Measurements from ENCODE around the gene SULT4A1. TPM values are rescaled to one million over a fixed set of nuclear protein-coding genes. Genes with fewer than 3 reads are reported as not detected.

Gene SULT4A1
- total RNA-seq, 1 donor from 2014 or later: 5.9 TPM

GRCh38 chr22:43821606-43822425, 40.5 kb downstream of the SULT4A1 start:
- H3K4me3 ChIP-seq (ENCODE audit: insufficient read depth, low read depth, low read length): no peak overlapping the region
- no peak overlapping the region for H2AFZ ChIP-seq (ENCODE audit: low read depth, low read length)
- H3K27ac ChIP-seq (ENCODE audit: low read depth, low read length): no peak overlapping the region
- H3K9me3 Mint-ChIP-seq (ENCODE audit: unreplicated experiment): no peaks in the 10 kb centered on the region
- no peak overlapping the region for H3K4me3 Mint-ChIP-seq (ENCODE audit: unreplicated experiment)
- H3K9me3 ChIP-seq (ENCODE audit: insufficient read depth, low read depth, low read length): no peaks in the 10 kb centered on the region
- H3K27ac Mint-ChIP-seq (ENCODE audit: unreplicated experiment): no peak overlapping the region
- H4K20me1 ChIP-seq (ENCODE audit: insufficient read depth, low read length): no peaks in the 10 kb centered on the region
- H3K36me3 Mint-ChIP-seq (ENCODE audit: low read depth, unreplicated experiment): peaks cover 2% of the 10 kb centered on the region
- no peak for DNase-seq (ENCODE audit: low read depth)
- peaks cover 2% of the 10 kb centered on the region for H3K27me3 Mint-ChIP-seq (ENCODE audit: low read depth, unreplicated experiment)
- H3K36me3 ChIP-seq (ENCODE audit: insufficient read depth, low read length): no peaks in the 10 kb centered on the region
- no peaks in the 10 kb centered on the region for H3K27me3 ChIP-seq (ENCODE audit: insufficient read depth, low read length)
- peaks cover 20% of the 10 kb centered on the region for H3K4me1 Mint-ChIP-seq (ENCODE audit: low read depth, unreplicated experiment)
- no peak overlapping the region for H3K4me2 ChIP-seq (ENCODE audit: low read length)
- TF ChIP-seq EZH2 (IDR thresholded peaks at IDR 0.05; ENCODE audit: insufficient read depth, low read length): no peak
- no peak for TF ChIP-seq CTCF (IDR thresholded peaks at IDR 0.05; ENCODE audit: insufficient read depth, low read depth, low read length)
- no peak overlapping the region for H3K9ac ChIP-seq (ENCODE audit: low read length)
- no peaks in the 10 kb centered on the region for H3K79me2 ChIP-seq (ENCODE audit: insufficient read depth, low read length)
- H3K4me1 ChIP-seq (ENCODE audit: insufficient read depth, low read length): peaks cover 8% of the 10 kb centered on the region
- no peak for FAIRE-seq

- FAIRE-seq: no peak
- no peaks in the 10 kb centered on the region for H4K20me1 ChIP-seq (ENCODE audit: insufficient read depth, low read length)
- H3K4me1 Mint-ChIP-seq (ENCODE audit: low read depth, unreplicated experiment): peaks cover 10% of the 10 kb centered on the region
These were observed 41.5 kb downstream of the SULT4A1 start for GRCh38 chr22:43820651-43821305.

More at GRCh38 chr22:43820651-43821305, 41.5 kb downstream of the SULT4A1 start:
- H3K9ac ChIP-seq (ENCODE audit: low read length): no peak overlapping the region
- no peaks in the 10 kb centered on the region for H3K36me3 ChIP-seq (ENCODE audit: insufficient read depth, low read length)
- H2AFZ ChIP-seq (ENCODE audit: low read depth, low read length): no peak overlapping the region
- Mint-ChIP-seq H3K27me3 (ENCODE audit: low read depth, unreplicated experiment) (peaks cover 2% of the 10 kb centered on the region), H3K27ac (ENCODE audit: unreplicated experiment) (no peak overlapping the region), H3K4me3 (ENCODE audit: unreplicated experiment) (no peak overlapping the region), H3K9me3 (ENCODE audit: unreplicated experiment) (no peaks in the 10 kb centered on the region), H3K36me3 (ENCODE audit: low read depth, unreplicated experiment) (peaks cover under 1% of the 10 kb centered on the region)
- no peaks in the 10 kb centered on the region for H3K79me2 ChIP-seq (ENCODE audit: insufficient read depth, low read length)
- DNase-seq (ENCODE audit: low read depth): no peak
- H3K27me3 ChIP-seq (ENCODE audit: insufficient read depth, low read length): no peaks in the 10 kb centered on the region
- TF ChIP-seq CTCF (IDR thresholded peaks at IDR 0.05; ENCODE audit: insufficient read depth, low read depth, low read length): no peak
- TF ChIP-seq EZH2 (IDR thresholded peaks at IDR 0.05; ENCODE audit: insufficient read depth, low read length): no peak
- no peak overlapping the region for H3K27ac ChIP-seq (ENCODE audit: low read depth, low read length)
- no peak overlapping the region for H3K4me2 ChIP-seq (ENCODE audit: low read length)
- no peaks in the 10 kb centered on the region for H3K4me1 ChIP-seq (ENCODE audit: insufficient read depth, low read length)
- H3K4me3 ChIP-seq (ENCODE audit: insufficient read depth, low read depth, low read length): no peak overlapping the region
- H3K9me3 ChIP-seq (ENCODE audit: insufficient read depth, low read depth, low read length): no peaks in the 10 kb centered on the region
